ENCODE data around the gene CDKN2B-AS1.

CDKN2B-AS1 gene

GRCh38 chr9:22039258-22039657, 44.7 kb downstream of the CDKN2B-AS1 start:
- no peak for DNase-seq (ENCODE audit: insufficient read length, low spot score)
- no peak for TF ChIP-seq SPI1 (IDR thresholded peaks at IDR 0.05; ENCODE audit: low read depth, low read length)
- no peak for TF ChIP-seq POU2F2 (IDR thresholded peaks at IDR 0.05; ENCODE audit: low read depth, low read length)
- TF ChIP-seq TAF1 (IDR thresholded peaks at IDR 0.05; ENCODE audit: low read depth, low read length): no peak
- TF ChIP-seq POLR2A (IDR thresholded peaks at IDR 0.05; ENCODE audit: low read depth, low read length): no peak
- TF ChIP-seq POLR2AphosphoS5 (IDR thresholded peaks at IDR 0.05; ENCODE audit: low read depth, low read length): no peak
- TF ChIP-seq PAX5 (IDR thresholded peaks at IDR 0.05; ENCODE audit: insufficient read depth, low read length, severe bottlenecking): no peak
- FAIRE-seq: no peak

GRCh38 chr9:22040760-22041159, 46.2 kb downstream of the CDKN2B-AS1 start:
- FAIRE-seq: no peak
- no peak for DNase-seq (ENCODE audit: insufficient read length, low spot score)
- no peak for TF ChIP-seq PAX5 (IDR thresholded peaks at IDR 0.05; ENCODE audit: insufficient read depth, low read length, severe bottlenecking)
- no peak for TF ChIP-seq POU2F2 (IDR thresholded peaks at IDR 0.05; ENCODE audit: low read depth, low read length)
- TF ChIP-seq POLR2A (IDR thresholded peaks at IDR 0.05; ENCODE audit: low read depth, low read length): no peak
- TF ChIP-seq POLR2AphosphoS5 (IDR thresholded peaks at IDR 0.05; ENCODE audit: low read depth, low read length): no peak
- no peak for TF ChIP-seq SPI1 (IDR thresholded peaks at IDR 0.05; ENCODE audit: low read depth, low read length)
- TF ChIP-seq TAF1 (IDR thresholded peaks at IDR 0.05; ENCODE audit: low read depth, low read length): no peak

GRCh38 chr9:22041344-22041743, 46.8 kb downstream of the CDKN2B-AS1 start:
- DNase-seq (ENCODE audit: insufficient read length, low spot score) (no peak), FAIRE-seq (no peak)
- no peak for TF ChIP-seq SPI1 (IDR thresholded peaks at IDR 0.05; ENCODE audit: low read depth, low read length)
- TF ChIP-seq POU2F2 (IDR thresholded peaks at IDR 0.05; ENCODE audit: low read depth, low read length): no peak
- no peak for TF ChIP-seq PAX5 (IDR thresholded peaks at IDR 0.05; ENCODE audit: insufficient read depth, low read length, severe bottlenecking)
- no peak for TF ChIP-seq TAF1 (IDR thresholded peaks at IDR 0.05; ENCODE audit: low read depth, low read length)
- TF ChIP-seq POLR2AphosphoS5 (IDR thresholded peaks at IDR 0.05; ENCODE audit: low read depth, low read length): no peak
- TF ChIP-seq POLR2A (IDR thresholded peaks at IDR 0.05; ENCODE audit: low read depth, low read length): no peak

GRCh38 chr9:22041775-22042174, 47.2 kb downstream of the CDKN2B-AS1 start:
- TF ChIP-seq POLR2A (IDR thresholded peaks at IDR 0.05; ENCODE audit: low read depth, low read length) (no peak), SPI1 (IDR thresholded peaks at IDR 0.05; ENCODE audit: low read depth, low read length) (no peak), POU2F2 (IDR thresholded peaks at IDR 0.05; ENCODE audit: low read depth, low read length) (no peak), PAX5 (IDR thresholded peaks at IDR 0.05; ENCODE audit: insufficient read depth, low read length, severe bottlenecking) (no peak), POLR2AphosphoS5 (IDR thresholded peaks at IDR 0.05; ENCODE audit: low read depth, low read length) (no peak)
- FAIRE-seq (no peak), DNase-seq (ENCODE audit: insufficient read length, low spot score) (no peak)

GRCh38 chr9:22043928-22044327, 49.3 kb downstream of the CDKN2B-AS1 start:
- TF ChIP-seq POU2F2 (IDR thresholded peaks at IDR 0.05; ENCODE audit: low read depth, low read length) (no peak), POLR2A (IDR thresholded peaks at IDR 0.05; ENCODE audit: low read depth, low read length) (no peak), POLR2AphosphoS5 (IDR thresholded peaks at IDR 0.05; ENCODE audit: low read depth, low read length) (no peak), SPI1 (IDR thresholded peaks at IDR 0.05; ENCODE audit: low read depth, low read length) (no peak), PAX5 (IDR thresholded peaks at IDR 0.05; ENCODE audit: insufficient read depth, low read length, severe bottlenecking) (no peak), TAF1 (IDR thresholded peaks at IDR 0.05; ENCODE audit: low read depth, low read length) (no peak)
- FAIRE-seq (no peak), DNase-seq (ENCODE audit: insufficient read length, low spot score) (no peak)

- TF ChIP-seq POLR2AphosphoS5 (IDR thresholded peaks at IDR 0.05; ENCODE audit: low read depth, low read length) (no peak), POU2F2 (IDR thresholded peaks at IDR 0.05; ENCODE audit: low read depth, low read length) (no peak), POLR2A (IDR thresholded peaks at IDR 0.05; ENCODE audit: low read depth, low read length) (no peak), TAF1 (IDR thresholded peaks at IDR 0.05; ENCODE audit: low read depth, low read length) (no peak), SPI1 (IDR thresholded peaks at IDR 0.05; ENCODE audit: low read depth, low read length) (no peak), PAX5 (IDR thresholded peaks at IDR 0.05; ENCODE audit: insufficient read depth, low read length, severe bottlenecking) (no peak)
- DNase-seq (ENCODE audit: insufficient read length, low spot score) (no peak), FAIRE-seq (no peak)
Observed at GRCh38 chr9:22044583-22044982, 50.0 kb downstream of the CDKN2B-AS1 start.

- no peak for FAIRE-seq
- TF ChIP-seq SPI1 (IDR thresholded peaks at IDR 0.05; ENCODE audit: low read depth, low read length) (no peak), TAF1 (IDR thresholded peaks at IDR 0.05; ENCODE audit: low read depth, low read length) (no peak), PAX5 (IDR thresholded peaks at IDR 0.05; ENCODE audit: insufficient read depth, low read length, severe bottlenecking) (no peak), POLR2A (IDR thresholded peaks at IDR 0.05; ENCODE audit: low read depth, low read length) (no peak), POLR2AphosphoS5 (IDR thresholded peaks at IDR 0.05; ENCODE audit: low read depth, low read length) (no peak), POU2F2 (IDR thresholded peaks at IDR 0.05; ENCODE audit: low read depth, low read length) (no peak)
- DNase-seq (ENCODE audit: insufficient read length, low spot score): no peak
Observed at GRCh38 chr9:22045423-22045822, 50.8 kb downstream of the CDKN2B-AS1 start.

- no peak for TF ChIP-seq PAX5 (IDR thresholded peaks at IDR 0.05; ENCODE audit: insufficient read depth, low read length, severe bottlenecking)
- TF ChIP-seq POLR2A (IDR thresholded peaks at IDR 0.05; ENCODE audit: low read depth, low read length): no peak
- no peak for TF ChIP-seq POU2F2 (IDR thresholded peaks at IDR 0.05; ENCODE audit: low read depth, low read length)
- no peak for TF ChIP-seq SPI1 (IDR thresholded peaks at IDR 0.05; ENCODE audit: low read depth, low read length)
- TF ChIP-seq POLR2AphosphoS5 (IDR thresholded peaks at IDR 0.05; ENCODE audit: low read depth, low read length): no peak
- no peak for TF ChIP-seq TAF1 (IDR thresholded peaks at IDR 0.05; ENCODE audit: low read depth, low read length)
- FAIRE-seq: no peak
- DNase-seq (ENCODE audit: insufficient read length, low spot score): no peak
Observed at GRCh38 chr9:22046243-22046885, 51.8 kb downstream of the CDKN2B-AS1 start.

- no peak for DNase-seq (ENCODE audit: insufficient read length, low spot score)
- no peak for FAIRE-seq
- TF ChIP-seq POLR2AphosphoS5 (IDR thresholded peaks at IDR 0.05; ENCODE audit: low read depth, low read length): no peak
- TF ChIP-seq TAF1 (IDR thresholded peaks at IDR 0.05; ENCODE audit: low read depth, low read length): no peak
- TF ChIP-seq POLR2A (IDR thresholded peaks at IDR 0.05; ENCODE audit: low read depth, low read length): no peak
- TF ChIP-seq POU2F2 (IDR thresholded peaks at IDR 0.05; ENCODE audit: low read depth, low read length): no peak
- no peak for TF ChIP-seq PAX5 (IDR thresholded peaks at IDR 0.05; ENCODE audit: insufficient read depth, low read length, severe bottlenecking)
- TF ChIP-seq SPI1 (IDR thresholded peaks at IDR 0.05; ENCODE audit: low read depth, low read length): no peak
Observed at GRCh38 chr9:22047596-22047995, 53.0 kb downstream of the CDKN2B-AS1 start.

All from GM12891 (cell line).